Measurements from ENCODE around the gene PPP2R3B.

GRCh38 chrX:361231-362145, 25.2 kb downstream of the PPP2R3B start:
- TF ChIP-seq CTCF (IDR thresholded peaks at IDR 0.05) (no peak), POLR2A (IDR thresholded peaks at IDR 0.05) (no peak)

Data from Peyer's patch (tissue), 4 donors.